ENCODE data around the gene ANKS1B.
"Not testable (repeated sequence)": the region's sequence is repeated elsewhere in the genome, so short reads cannot be mapped to it uniquely, and the experiment has no call there.

ANKS1B gene

GRCh38 chr12:99746538-99746937 is 238.2 kb downstream of the ANKS1B start:
- DNase-seq = no peak

GRCh38 chr12:99745895-99746294 is 238.8 kb downstream of the ANKS1B start:
- DNase-seq = no peak

GRCh38 chr12:99745121-99745520 is 239.6 kb downstream of the ANKS1B start:
- no peak for DNase-seq

GRCh38 chr12:99736760-99737269 is 247.9 kb downstream of the ANKS1B start:
- DNase-seq = no peak

GRCh38 chr12:99732131-99732530 is 252.6 kb downstream of the ANKS1B start:
- DNase-seq = no peak

DNA sequence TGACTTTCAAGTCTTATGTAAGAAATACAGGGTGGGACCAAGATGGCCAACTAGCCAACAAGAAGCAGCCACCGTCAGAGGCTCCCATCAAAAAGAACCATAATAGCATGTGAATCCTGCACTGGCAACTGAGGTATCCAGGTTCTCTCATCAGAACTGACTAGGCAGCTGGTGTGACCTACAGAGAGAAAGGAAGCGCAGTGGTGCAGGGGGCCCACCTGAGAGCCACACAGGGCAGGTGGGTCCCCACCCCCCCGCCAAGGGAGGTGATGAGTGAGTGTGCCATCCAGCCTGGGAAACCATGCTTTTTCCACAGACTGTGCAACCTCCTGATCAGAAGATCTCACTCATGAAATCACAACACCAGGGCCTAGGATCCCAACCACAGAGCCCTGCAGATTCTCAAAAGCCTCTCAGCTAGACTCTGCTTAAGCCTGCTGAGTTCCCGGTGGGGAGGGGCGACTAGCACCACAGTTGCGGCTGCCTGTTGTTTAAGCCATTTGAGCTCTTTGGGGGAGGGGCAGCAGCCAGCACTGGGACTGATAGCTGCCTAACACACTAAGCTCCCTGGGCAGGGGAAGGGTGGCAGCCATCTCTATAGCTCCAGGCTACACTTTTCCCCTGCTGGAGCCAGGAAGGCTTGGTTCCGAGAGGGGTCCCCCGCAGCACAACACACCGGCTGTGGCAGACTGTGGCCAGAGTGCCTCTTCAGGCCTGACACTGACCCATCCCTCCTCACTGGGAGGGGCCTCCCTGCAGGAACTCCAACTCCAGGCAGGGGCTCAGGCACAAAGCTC is 261.8 kb downstream of the ANKS1B start:
- DNase-seq = no peak

DNA sequence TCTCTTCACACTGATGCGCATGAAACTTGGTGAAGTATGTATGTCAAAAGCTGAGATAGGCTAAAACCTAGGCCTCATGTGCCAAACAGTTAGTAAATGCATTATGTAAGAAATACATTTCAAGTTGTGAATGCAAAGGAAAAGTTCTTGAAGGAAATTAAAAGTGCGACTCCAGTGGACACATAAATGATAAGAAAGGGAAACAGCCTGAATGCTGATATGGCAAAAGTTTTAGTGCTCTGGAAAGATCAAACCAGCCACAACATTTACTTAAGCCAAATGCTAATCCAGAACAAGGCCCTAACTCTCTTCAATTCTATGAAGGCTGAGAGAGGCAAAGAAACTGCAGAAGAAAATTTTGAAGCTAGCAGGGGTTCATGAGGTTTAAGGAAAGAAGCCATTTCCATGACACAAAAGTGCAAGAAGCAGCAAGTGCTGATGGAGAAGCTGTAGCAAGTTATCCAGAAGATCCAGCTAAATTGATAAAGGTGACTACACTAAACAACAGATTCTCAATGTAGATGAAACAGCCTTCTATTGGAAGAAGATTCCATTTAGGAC is 262.9 kb downstream of the ANKS1B start:
- DNase-seq = no peak

- DNase-seq = not testable (repeated sequence)
Measured at GRCh38 chr12:99720083-99720465, 264.7 kb downstream of the ANKS1B start.

DNA sequence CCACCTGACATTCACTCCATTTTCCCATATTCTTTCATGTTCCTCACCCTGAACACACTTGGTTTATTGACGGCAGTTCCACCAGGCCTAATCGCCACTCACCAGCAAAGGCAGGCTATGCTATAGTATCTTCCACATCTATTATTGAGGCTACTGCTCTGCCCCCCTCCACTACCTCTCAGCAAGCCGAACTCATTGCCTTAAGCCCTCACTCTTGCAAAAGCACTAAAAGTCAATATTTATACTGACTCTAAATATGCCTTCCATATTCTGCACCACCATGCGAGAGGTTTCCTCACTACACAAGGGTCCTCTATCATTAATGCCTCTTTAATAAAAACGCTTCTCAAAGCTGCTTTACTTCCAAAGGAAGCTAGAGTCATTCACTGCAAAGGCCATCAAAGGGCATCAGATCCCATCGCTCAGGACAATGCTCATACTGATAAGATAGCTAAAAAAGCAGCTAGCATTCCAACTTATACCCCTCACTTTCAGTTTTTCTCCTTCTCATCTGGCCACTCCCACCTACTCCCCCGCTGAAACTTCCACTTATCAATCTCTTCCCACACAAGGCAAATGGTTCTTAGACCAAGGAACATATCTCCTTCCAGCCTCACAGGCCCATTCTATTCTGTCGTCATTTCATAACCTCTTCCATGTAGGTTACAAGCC is 265.2 kb downstream of the ANKS1B start:
- not testable (repeated sequence) for DNase-seq

- DNase-seq = not testable (repeated sequence)
Measured at GRCh38 chr12:99715841-99716510, 268.8 kb downstream of the ANKS1B start.

- DNase-seq = not testable (repeated sequence)
Measured at GRCh38 chr12:99714921-99715320, 269.8 kb downstream of the ANKS1B start.

DNA sequence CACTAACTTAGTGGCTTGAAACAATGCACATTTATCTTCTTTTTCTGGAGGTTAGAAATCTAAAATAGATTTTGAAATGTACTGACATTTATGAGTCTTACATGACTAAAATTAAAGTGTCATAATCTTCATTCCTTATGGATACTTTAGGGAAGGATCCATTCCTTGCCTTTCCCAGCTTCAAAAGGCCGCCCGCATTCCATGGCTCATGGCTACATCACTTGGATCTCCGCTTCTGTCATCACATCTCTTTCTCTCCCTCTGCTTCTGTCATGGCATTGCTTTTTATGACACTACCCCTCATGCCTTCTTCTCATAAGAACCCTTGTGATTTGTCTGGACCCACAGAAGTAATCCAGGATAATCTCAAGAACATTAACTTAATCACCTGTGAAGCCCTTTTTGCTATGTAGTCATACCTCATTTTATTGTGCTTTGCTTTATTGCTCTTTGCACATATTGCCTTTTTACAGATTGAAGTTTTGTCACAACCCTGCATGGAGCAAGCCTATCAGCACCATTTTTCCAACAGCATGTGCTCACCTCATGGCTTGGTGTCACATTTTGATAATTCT is 270.7 kb downstream of the ANKS1B start:
- DNase-seq = no peak

- DNase-seq = no peak
Measured at GRCh38 chr12:99712281-99712680, 272.5 kb downstream of the ANKS1B start.

GRCh38 chr12:99711246-99711645 is 273.5 kb downstream of the ANKS1B start:
- DNase-seq = no peak

GRCh38 chr12:99709619-99710018 is 275.1 kb downstream of the ANKS1B start:
- DNase-seq = no peak

DNA sequence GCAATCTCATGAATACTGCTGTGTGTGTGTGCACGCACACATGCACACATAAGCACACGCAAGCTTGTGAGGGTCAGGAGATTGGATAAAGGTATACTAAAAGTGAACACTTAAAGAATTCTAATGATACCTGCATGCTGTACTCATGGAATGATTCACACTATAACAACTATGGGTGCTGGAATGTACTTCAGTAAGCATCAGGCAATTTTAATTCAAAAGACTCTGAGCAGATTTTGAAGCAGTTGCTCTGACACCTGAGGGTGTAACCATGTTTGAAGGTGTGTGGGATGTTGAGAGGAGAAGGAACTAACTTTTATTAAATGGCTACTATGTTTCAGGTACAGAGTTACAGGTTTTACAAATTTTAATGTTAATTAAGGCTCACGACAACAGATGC is 275.6 kb downstream of the ANKS1B start:
- DNase-seq = no peak

DNA sequence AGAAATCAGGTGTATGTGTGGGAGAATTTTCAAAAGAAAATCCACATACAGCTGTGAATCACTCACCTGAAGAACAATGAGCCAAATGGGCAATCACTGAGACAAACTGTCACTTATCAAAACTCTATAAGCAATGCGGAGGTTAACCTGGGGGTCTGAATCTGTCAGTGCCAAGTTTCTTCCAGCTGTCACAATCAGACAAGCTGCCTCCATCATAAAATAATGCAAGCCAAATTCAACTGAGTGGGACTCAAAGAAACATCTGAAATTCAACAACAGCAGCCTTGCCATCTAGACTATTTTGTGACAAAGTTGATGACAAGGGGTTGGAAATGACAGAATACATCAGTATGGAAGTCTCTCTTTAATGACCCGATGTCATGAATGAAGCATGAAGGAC is 276.9 kb downstream of the ANKS1B start:
- no peak for DNase-seq

GRCh38 chr12:99706736-99707473 is 277.8 kb downstream of the ANKS1B start:
- DNase-seq = no peak

DNA sequence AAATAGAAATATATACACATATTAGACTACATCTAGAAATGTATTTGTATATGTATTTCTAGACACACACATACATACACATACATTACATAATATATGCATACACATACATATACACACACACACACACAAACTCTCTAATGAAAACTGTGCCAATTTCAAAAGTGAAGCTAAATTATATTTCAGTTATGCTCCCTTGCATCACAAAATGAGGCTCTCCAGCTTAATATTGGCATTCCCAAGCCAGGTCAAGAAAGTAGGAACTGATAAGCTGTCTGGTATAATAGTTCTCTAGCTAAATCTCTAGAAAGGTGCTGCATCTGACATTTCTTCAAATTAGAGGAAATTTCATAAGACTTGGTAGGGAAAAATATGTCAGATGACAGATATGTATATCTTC is 280.3 kb downstream of the ANKS1B start:
- DNase-seq = no peak

GRCh38 chr12:99704036-99704435 is 280.7 kb downstream of the ANKS1B start:
- no peak for DNase-seq

DNA sequence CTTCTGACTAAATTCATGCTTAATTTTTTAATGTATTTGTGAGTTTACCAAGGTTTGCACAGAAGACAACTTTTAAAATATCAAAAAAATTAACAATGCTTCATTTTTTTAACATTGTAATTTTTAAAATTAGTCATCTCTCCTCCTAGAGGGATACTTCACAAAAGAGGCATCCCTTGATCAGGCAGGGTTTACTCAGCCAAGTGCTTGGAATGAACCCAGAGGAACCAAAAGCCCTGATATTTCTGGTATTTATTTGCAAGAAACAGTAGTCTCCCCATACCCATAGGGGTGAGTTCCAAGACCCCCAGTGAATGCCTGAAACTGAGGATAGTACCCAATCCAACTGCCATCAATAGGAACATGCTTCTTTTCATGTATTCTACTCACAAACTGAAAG is 284.7 kb downstream of the ANKS1B start:
- no peak for DNase-seq

GRCh38 chr12:99695050-99695449 is 289.7 kb downstream of the ANKS1B start:
- DNase-seq = no peak

All from inflammatory macrophage (primary cell).